GM23248 (cell line): ENCODE results near the gene RIC8A. TPM values are rescaled to one million over a fixed set of nuclear protein-coding genes. Genes with fewer than 3 reads are reported as not detected.
A peak's percentile ranks its signal among the peaks of the same experiment; 100 is the strongest.

ENCODE experiments used
- DNase-seq: peaks from one replicate; pipeline ENCODE4 v3.0.0-alpha.2; 2015
- H2AFZ ChIP-seq: fragments of 200-600 bp; sonication (generic); 2 replicates; pipeline ENCODE4 v1.6.1; 2016; ENCODE audit warnings: antibody characterized with exemption
- H3F3A ChIP-seq: fragments of 200-600 bp; sonication (generic); 2 replicates; pipeline ENCODE4 v1.6.1; 2016; ENCODE audit warnings: mild to moderate bottlenecking, antibody characterized with exemption, mixed run types; ENCODE audit not compliant: insufficient read depth
- H3K27ac ChIP-seq: fragments of 200-600 bp; sonication (generic); 2 replicates; pipeline ENCODE4 v1.5.1; 2016; ENCODE audit warnings: mild to moderate bottlenecking
- H3K27me3 ChIP-seq: fragments of 200-600 bp; sonication (generic); replicated peaks from 2 replicates; pipeline ENCODE4 v1.6.1; 2016; ENCODE audit warnings: mild to moderate bottlenecking; ENCODE audit not compliant: insufficient read depth
- H3K36me3 ChIP-seq: fragments of 200-600 bp; sonication (generic); 2 replicates; pipeline ENCODE4 v1.6.1; 2016; ENCODE audit warnings: low read depth, mild to moderate bottlenecking
- H3K4me1 ChIP-seq: fragments of 200-600 bp; sonication (generic); 2 replicates; pipeline ENCODE4 v1.6.1; 2016; ENCODE audit warnings: mild to moderate bottlenecking; ENCODE audit not compliant: insufficient read depth
- H3K4me2 ChIP-seq: fragments of 200-600 bp; sonication (generic); one replicate; pipeline ENCODE4 v1.6.1; 2016; ENCODE audit warnings: mild to moderate bottlenecking; ENCODE audit not compliant: unreplicated experiment
- H3K4me3 ChIP-seq: fragments of 200-600 bp; sonication (generic); 2 replicates; pipeline ENCODE4 v1.5.1; 2016; ENCODE audit warnings: mild to moderate bottlenecking
- H3K79me2 ChIP-seq: fragments of 200-600 bp; sonication (generic); 2 replicates; pipeline ENCODE4 v1.6.1; 2016; ENCODE audit warnings: mild to moderate bottlenecking; ENCODE audit not compliant: insufficient read depth
- H3K9ac ChIP-seq: fragments of 200-600 bp; sonication (generic); 2 replicates; pipeline ENCODE4 v1.6.1; 2016; ENCODE audit warnings: mild to moderate bottlenecking
- H3K9me2 ChIP-seq: fragments of 200-600 bp; sonication (generic); 2 replicates; pipeline ENCODE4 v1.6.1; 2016; ENCODE audit warnings: mixed run types, mild to moderate bottlenecking, moderate library complexity; ENCODE audit not compliant: insufficient read depth
- H3K9me3 ChIP-seq: fragments of 200-600 bp; sonication (generic); one replicate; pipeline ENCODE4 v1.6.1; 2017; ENCODE audit warnings: low read depth
- H4K20me1 ChIP-seq: fragments of 200-600 bp; sonication (generic); 2 replicates; pipeline ENCODE4 v1.6.0; 2016; ENCODE audit not compliant: insufficient read depth
- EZH2 ChIP-seq: fragments of 200-600 bp; sonication (generic); IDR thresholded peaks from 2 replicates; pipeline ENCODE4 v1.6.1; 2018; ENCODE audit warnings: antibody characterized with exemption, mild to moderate bottlenecking; ENCODE audit not compliant: insufficient read depth, poor library complexity, severe bottlenecking
- EZH2phosphoT487 ChIP-seq: fragments of 200-600 bp; sonication (generic); IDR thresholded peaks from 2 replicates; pipeline ENCODE4 v1.6.1; 2018; ENCODE audit warnings: antibody characterized with exemption, moderate library complexity, mild to moderate bottlenecking, low read depth; ENCODE audit not compliant: insufficient read depth
- WGBS, 2 experiments: methylation state at CpG; one replicate each; pipeline ENCODE4 v1.1.6; 2015 to 2017; ENCODE audit warnings: low lambda C conversion rate in 2 of 2, low coverage in 1 of 2; ENCODE audit errors: missing lambda C conversion rate in 2 of 2; 5-methylcytosine and 5-hydroxymethylcytosine counted together
- in situ Hi-C: fragments of 300-500 bp; cut with MboI; formaldehyde crosslinking; loops from 2 replicates; pipeline ENCODE4 v1.15.0; 2020
- polyA plus RNA-seq: library from polyadenylated mRNA; unstranded; fragments of >200 nt; fragmentation: Nextera tagmentation; extraction: Ambion mirVana; gene quantifications from 2 replicates; pipeline ENCODE4 v1.2.1, GENCODE V29; 2016
- total RNA-seq: library from RNA; depleted of rRNA; stranded (reverse); fragments of >200 nt; shearing (Covaris generic); gene quantifications from 2 replicates; pipeline ENCODE4 v1.2.3, GENCODE V29; 2014

RIC8A gene
- total and polyA plus RNA-seq, 2 experiments from 2014 or later, result 132 to 220 TPM

DNA sequence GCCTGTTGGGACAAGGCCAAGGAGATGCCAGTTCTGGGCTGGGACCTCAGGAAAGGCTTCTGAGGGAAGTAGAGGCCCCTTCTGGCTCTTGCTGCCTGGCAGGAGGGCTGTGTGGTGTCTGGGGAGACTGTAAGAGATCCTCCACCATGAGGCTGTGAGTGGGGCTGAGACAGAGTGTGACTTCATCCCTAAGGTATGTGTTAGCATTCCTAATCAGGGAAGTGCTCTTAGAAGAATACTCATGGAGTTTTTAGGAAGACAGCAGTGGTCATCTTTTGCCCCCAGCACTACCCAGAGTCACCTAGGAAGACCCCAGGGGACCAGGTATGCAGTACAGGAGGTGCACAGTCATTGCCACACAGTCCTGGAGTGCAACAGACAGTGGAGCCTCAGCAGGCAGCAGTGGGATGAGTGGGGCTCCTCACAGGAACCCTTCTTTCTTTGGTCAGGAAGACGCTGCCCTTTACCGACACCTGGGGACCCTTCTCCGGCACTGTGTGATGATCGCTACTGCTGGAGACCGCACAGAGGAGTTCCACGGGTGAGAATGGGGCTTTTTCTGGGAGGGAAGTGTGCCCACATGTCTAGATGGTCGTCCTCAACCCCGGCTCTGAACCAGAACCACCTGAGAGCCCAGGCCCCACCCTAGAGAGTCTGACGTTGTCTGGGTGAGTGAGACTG, 2.8 kb downstream of the RIC8A start:
- in situ Hi-C loops, result no loop called here
- Histone ChIP-seq H2AFZ (no peak overlapping the region), H3K27ac (peak overlapping the region; percentile 99), H3K9ac (peak overlapping the region; percentile 99), H3K36me3 (peaks cover 50% of the 10 kb centered on the region), H3K9me2 (no peaks in the 10 kb centered on the region), H3F3A (peaks cover 22% of the 10 kb centered on the region), H3K4me1 (peaks cover 30% of the 10 kb centered on the region), H3K4me2 (peak overlapping the region; percentile 95), H4K20me1 (no peaks in the 10 kb centered on the region), H3K27me3 (no peaks in the 10 kb centered on the region), H3K79me2 (peaks cover 74% of the 10 kb centered on the region), H3K9me3 (no peaks in the 10 kb centered on the region), H3K4me3 (peak overlapping the region; percentile 93)
- DNase-seq, result peak; percentile 92
- WGBS, 2 experiments, result 48 to 58% methylated on average over 9 of the region's 9 CpGs
- TF ChIP-seq EZH2, result no peak
- no peak for TF ChIP-seq EZH2phosphoT487

DNA sequence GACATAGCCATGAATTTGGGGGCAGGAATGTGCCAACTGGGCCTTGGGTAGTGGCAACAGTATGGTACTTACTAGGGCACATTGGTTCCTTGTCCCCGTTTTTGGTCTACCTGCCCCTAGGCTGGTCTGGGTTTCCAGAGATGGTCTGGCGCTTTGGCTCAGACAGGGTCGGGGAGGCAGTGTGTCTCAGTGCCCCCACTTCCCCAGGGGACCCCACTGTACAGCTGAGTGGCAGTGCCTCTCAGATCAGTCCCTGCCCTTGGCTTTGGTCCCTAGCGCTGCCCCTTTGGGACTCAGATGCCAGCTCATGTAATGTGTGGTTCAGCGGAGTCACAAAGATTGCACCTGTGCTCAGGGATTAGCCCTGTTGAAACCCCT, 3.3 kb downstream of the RIC8A start:
- Histone ChIP-seq H3K36me3 (peaks cover 51% of the 10 kb centered on the region), H4K20me1 (no peaks in the 10 kb centered on the region), H3K4me2 (peak overlapping the region; percentile 95), H3K27me3 (no peaks in the 10 kb centered on the region), H3K9me2 (no peaks in the 10 kb centered on the region), H3K27ac (peak overlapping the region; percentile 99), H3K79me2 (peaks cover 69% of the 10 kb centered on the region), H2AFZ (no peak overlapping the region), H3K4me1 (peaks cover 25% of the 10 kb centered on the region), H3F3A (peaks cover 27% of the 10 kb centered on the region), H3K9me3 (no peaks in the 10 kb centered on the region), H3K9ac (peak overlapping the region; percentile 99), H3K4me3 (peak overlapping the region; percentile 93)
- 92 to 93% methylated on average over 5 of the region's 5 CpGs for WGBS, 2 experiments
- in situ Hi-C loops, result no loop called here
- no peak for DNase-seq
- no peak for TF ChIP-seq EZH2phosphoT487
- TF ChIP-seq EZH2, result no peak

- Histone ChIP-seq H3K9me3 (no peaks in the 10 kb centered on the region), H3K9me2 (no peaks in the 10 kb centered on the region), H3K4me3 (0 out of 2 replicates have a peak overlapping the region, but pooled peaks have one; percentile 93), H2AFZ (no peak overlapping the region), H3K9ac (peak overlapping the region; percentile 99), H3F3A (peaks cover 32% of the 10 kb centered on the region), H3K4me1 (peaks cover 20% of the 10 kb centered on the region), H3K27ac (no peak overlapping the region), H4K20me1 (no peaks in the 10 kb centered on the region), H3K27me3 (no peaks in the 10 kb centered on the region), H3K79me2 (peaks cover 64% of the 10 kb centered on the region), H3K36me3 (peaks cover 51% of the 10 kb centered on the region), H3K4me2 (peak overlapping the region; percentile 95)
- WGBS, 2 experiments, result 83 to 86% methylated on average over 5 of the region's 5 CpGs
- TF ChIP-seq EZH2, result no peak
- no peak for TF ChIP-seq EZH2phosphoT487
- in situ Hi-C loops, result no loop called here
- no peak for DNase-seq
Measured at GRCh38 chr11:211295-211694, 3.8 kb downstream of the RIC8A start.

DNA sequence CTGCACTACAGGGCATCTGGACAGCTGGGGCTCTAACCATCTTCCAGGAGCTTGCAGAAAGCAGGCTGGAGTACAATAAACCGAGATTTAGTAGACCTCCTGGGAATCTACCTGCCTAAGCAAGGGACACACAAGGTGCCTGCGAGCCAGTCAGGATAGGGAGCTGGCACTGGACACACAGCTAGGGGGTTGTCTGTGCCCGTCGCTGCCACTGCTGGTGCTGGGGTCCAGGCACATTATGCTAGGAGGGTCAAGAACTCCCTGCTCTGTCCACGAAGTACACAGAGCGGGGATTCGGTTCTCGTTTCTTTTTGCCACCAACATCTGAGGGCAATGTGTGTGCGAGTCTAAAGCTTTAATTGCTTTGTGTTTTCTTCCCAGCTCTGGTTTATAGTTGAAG, 4.2 kb downstream of the RIC8A start:
- Histone ChIP-seq H3K9me3 (no peaks in the 10 kb centered on the region), H3K9me2 (no peaks in the 10 kb centered on the region), H3K27me3 (no peaks in the 10 kb centered on the region), H3K4me2 (peak overlapping the region; percentile 95), H2AFZ (no peak overlapping the region), H4K20me1 (no peaks in the 10 kb centered on the region), H3K79me2 (peaks cover 60% of the 10 kb centered on the region), H3K4me1 (peaks cover 20% of the 10 kb centered on the region), H3K36me3 (peaks cover 51% of the 10 kb centered on the region), H3K4me3 (no peak overlapping the region), H3F3A (peaks cover 35% of the 10 kb centered on the region), H3K27ac (no peak overlapping the region), H3K9ac (peak overlapping the region; percentile 99)
- TF ChIP-seq EZH2phosphoT487, result no peak
- TF ChIP-seq EZH2, result no peak
- DNase-seq, result no peak
- 75 to 79% methylated on average over 9 of the region's 9 CpGs for WGBS, 2 experiments
- in situ Hi-C loops, result no loop called here
